HG02943 (cell line): ENCODE data around the gene GRM5.
"Not testable (repeated sequence)": the region's sequence is repeated elsewhere in the genome, so short reads cannot be mapped to it uniquely, and the experiment has no call there.

Experiments
- ATAC-seq: cut with Tn5 transposase; IDR thresholded peaks from one replicate; pipeline ENCODE4 v1.9.1; 2021; ENCODE audit warnings: mild to moderate bottlenecking, low read depth, moderate library complexity; ENCODE audit not compliant: unreplicated experiment

Gene GRM5

GRCh38 chr11:88978992-88979391 lies 86.8 kb downstream of the GRM5 start:
- ATAC-seq = not testable (repeated sequence)

GRCh38 chr11:88975441-88975840 lies 90.3 kb downstream of the GRM5 start:
- not testable (repeated sequence) for ATAC-seq

- no peak for ATAC-seq
Measured at GRCh38 chr11:88972210-88972609, 93.6 kb downstream of the GRM5 start.

GRCh38 chr11:88961621-88962020 lies 104.2 kb downstream of the GRM5 start:
- not testable (repeated sequence) for ATAC-seq

- ATAC-seq = not testable (repeated sequence)
Measured at GRCh38 chr11:88959857-88960256, 105.9 kb downstream of the GRM5 start.

- peak; percentile 48 for ATAC-seq
Measured at GRCh38 chr11:88950975-88951374, 114.8 kb downstream of the GRM5 start.

GRCh38 chr11:88948908-88949307 lies 116.9 kb downstream of the GRM5 start:
- ATAC-seq = not testable (repeated sequence)

GRCh38 chr11:88947843-88948572 lies 117.8 kb downstream of the GRM5 start:
- peak; percentile 87 for ATAC-seq

GRCh38 chr11:88929665-88930064 lies 136.1 kb downstream of the GRM5 start:
- not testable (repeated sequence) for ATAC-seq

GRCh38 chr11:88917065-88917464 lies 148.7 kb downstream of the GRM5 start:
- not testable (repeated sequence) for ATAC-seq

GRCh38 chr11:88909500-88909899 lies 156.3 kb downstream of the GRM5 start:
- ATAC-seq = no peak

- not testable (repeated sequence) for ATAC-seq
Measured at GRCh38 chr11:88901436-88901835, 164.3 kb downstream of the GRM5 start.

GRCh38 chr11:88888855-88889254 lies 176.9 kb downstream of the GRM5 start:
- ATAC-seq = not testable (repeated sequence)

GRCh38 chr11:88886796-88887195 lies 179.0 kb downstream of the GRM5 start:
- no peak for ATAC-seq

GRCh38 chr11:88882800-88883199 lies 183.0 kb downstream of the GRM5 start:
- ATAC-seq = not testable (repeated sequence)

GRCh38 chr11:88861618-88862017 lies 204.2 kb downstream of the GRM5 start:
- ATAC-seq = no peak

GRCh38 chr11:88860431-88860830 lies 205.4 kb downstream of the GRM5 start:
- not testable (repeated sequence) for ATAC-seq

- not testable (repeated sequence) for ATAC-seq
Measured at GRCh38 chr11:88853963-88854362, 211.8 kb downstream of the GRM5 start.

- ATAC-seq = not testable (repeated sequence)
Measured at GRCh38 chr11:88851547-88851946, 214.2 kb downstream of the GRM5 start.

- not testable (repeated sequence) for ATAC-seq
Measured at GRCh38 chr11:88849773-88850172, 216.0 kb downstream of the GRM5 start.

- no peak for ATAC-seq
Measured at GRCh38 chr11:88849368-88849767, 216.4 kb downstream of the GRM5 start.

- not testable (repeated sequence) for ATAC-seq
Measured at GRCh38 chr11:88846266-88846665, 219.5 kb downstream of the GRM5 start.
